GM23338 (cell line): ENCODE data around the gene CHAF1B.

Source experiments
- EZH2 ChIP-seq: fragments of 200-600 bp; sonication (generic); IDR thresholded peaks from one replicate; pipeline ENCODE4 v1.8.0; 2017; ENCODE audit warnings: antibody characterized with exemption, mild to moderate bottlenecking, low read depth; ENCODE audit not compliant: unreplicated experiment
- EZH2phosphoT487 ChIP-seq: fragments of 200-600 bp; sonication (generic); IDR thresholded peaks from one replicate; pipeline ENCODE4 v1.8.1; 2018; ENCODE audit warnings: antibody characterized with exemption; ENCODE audit not compliant: unreplicated experiment
- JUNB ChIP-seq: IDR thresholded peaks from one replicate; pipeline ENCODE4 v1.6.1; 2016; ENCODE audit warnings: antibody characterized with exemption; ENCODE audit not compliant: unreplicated experiment
- POLR2AphosphoS5 ChIP-seq: IDR thresholded peaks from 2 replicates; pipeline ENCODE4 v1.6.1; 2016; ENCODE audit warnings: antibody characterized with exemption, low read depth
- TF ChIP-seq, protein P1 (sequence below), 2 experiments: fragments of 200-600 bp in 1 of 2; sonication (generic) in 1 of 2; conservative IDR thresholded peaks; 2 replicates each; pipeline versions ENCODE4 v1.5.1 to v1.6.1; 2016 to 2017; ENCODE audit warnings: antibody characterized with exemption in 2 of 2, low read depth in 2 of 2, mild to moderate bottlenecking in 2 of 2, moderate library complexity in 1 of 2
- TF ChIP-seq, protein P2 (sequence below): IDR thresholded peaks from one replicate; pipeline ENCODE4 v1.6.1; 2018; ENCODE audit warnings: antibody characterized with exemption; ENCODE audit not compliant: unreplicated experiment

DNA sequence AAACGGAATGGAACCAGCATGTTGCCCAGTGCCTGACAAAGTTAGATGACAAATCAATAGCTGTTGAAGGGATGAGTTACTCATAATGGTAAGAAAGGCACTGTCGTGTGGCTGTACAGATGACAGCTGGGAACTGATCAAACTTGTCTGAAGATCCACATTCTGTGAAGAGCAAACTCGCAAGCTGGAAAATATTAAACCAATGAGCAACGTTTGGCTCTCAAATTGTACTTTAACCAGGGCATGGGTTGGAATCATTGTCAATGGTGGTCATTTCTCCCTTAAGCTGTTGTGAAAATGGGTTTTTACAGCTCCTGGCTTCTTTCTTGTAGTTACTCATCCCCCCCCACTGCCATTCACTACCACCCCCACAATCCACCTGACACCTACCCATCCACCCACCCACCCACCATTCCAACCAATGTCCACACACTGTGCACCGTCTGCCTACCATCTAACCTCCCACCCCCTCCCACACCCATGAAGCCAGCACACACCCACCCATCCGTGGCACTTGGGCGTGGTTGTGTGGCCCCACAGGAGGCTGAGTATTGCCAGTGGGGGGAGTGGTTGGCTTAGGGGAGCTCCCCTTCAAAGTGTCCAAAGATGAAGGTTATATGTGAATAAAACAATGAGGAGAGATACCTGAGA is 48.0 kb downstream of the CHAF1B start:
- TF ChIP-seq JUNB (no peak), POLR2AphosphoS5 (no peak), EZH2 (no peak), EZH2phosphoT487 (no peak)
- TF ChIP-seq, protein P1, sequence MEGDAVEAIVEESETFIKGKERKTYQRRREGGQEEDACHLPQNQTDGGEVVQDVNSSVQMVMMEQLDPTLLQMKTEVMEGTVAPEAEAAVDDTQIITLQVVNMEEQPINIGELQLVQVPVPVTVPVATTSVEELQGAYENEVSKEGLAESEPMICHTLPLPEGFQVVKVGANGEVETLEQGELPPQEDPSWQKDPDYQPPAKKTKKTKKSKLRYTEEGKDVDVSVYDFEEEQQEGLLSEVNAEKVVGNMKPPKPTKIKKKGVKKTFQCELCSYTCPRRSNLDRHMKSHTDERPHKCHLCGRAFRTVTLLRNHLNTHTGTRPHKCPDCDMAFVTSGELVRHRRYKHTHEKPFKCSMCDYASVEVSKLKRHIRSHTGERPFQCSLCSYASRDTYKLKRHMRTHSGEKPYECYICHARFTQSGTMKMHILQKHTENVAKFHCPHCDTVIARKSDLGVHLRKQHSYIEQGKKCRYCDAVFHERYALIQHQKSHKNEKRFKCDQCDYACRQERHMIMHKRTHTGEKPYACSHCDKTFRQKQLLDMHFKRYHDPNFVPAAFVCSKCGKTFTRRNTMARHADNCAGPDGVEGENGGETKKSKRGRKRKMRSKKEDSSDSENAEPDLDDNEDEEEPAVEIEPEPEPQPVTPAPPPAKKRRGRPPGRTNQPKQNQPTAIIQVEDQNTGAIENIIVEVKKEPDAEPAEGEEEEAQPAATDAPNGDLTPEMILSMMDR (conservative IDR thresholded peaks at IDR 0.05; ENCODE audit: low read depth in 2 of 2) = no peak
- TF ChIP-seq, protein P2, sequence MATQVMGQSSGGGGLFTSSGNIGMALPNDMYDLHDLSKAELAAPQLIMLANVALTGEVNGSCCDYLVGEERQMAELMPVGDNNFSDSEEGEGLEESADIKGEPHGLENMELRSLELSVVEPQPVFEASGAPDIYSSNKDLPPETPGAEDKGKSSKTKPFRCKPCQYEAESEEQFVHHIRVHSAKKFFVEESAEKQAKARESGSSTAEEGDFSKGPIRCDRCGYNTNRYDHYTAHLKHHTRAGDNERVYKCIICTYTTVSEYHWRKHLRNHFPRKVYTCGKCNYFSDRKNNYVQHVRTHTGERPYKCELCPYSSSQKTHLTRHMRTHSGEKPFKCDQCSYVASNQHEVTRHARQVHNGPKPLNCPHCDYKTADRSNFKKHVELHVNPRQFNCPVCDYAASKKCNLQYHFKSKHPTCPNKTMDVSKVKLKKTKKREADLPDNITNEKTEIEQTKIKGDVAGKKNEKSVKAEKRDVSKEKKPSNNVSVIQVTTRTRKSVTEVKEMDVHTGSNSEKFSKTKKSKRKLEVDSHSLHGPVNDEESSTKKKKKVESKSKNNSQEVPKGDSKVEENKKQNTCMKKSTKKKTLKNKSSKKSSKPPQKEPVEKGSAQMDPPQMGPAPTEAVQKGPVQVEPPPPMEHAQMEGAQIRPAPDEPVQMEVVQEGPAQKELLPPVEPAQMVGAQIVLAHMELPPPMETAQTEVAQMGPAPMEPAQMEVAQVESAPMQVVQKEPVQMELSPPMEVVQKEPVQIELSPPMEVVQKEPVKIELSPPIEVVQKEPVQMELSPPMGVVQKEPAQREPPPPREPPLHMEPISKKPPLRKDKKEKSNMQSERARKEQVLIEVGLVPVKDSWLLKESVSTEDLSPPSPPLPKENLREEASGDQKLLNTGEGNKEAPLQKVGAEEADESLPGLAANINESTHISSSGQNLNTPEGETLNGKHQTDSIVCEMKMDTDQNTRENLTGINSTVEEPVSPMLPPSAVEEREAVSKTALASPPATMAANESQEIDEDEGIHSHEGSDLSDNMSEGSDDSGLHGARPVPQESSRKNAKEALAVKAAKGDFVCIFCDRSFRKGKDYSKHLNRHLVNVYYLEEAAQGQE = no peak
